SK-N-SH (cell line): ENCODE results near the gene SHB. TPM values are rescaled to one million over a fixed set of nuclear protein-coding genes. Genes with fewer than 3 reads are reported as not detected.

Experiments
- CTCF ChIA-PET: fragments of 300-600, 350-600 bp; formaldehyde crosslinking; extraction: SDS; loops from one replicate; lab custom pipeline; 2021; lab: Yijun Ruan, JAX
- POLR2A ChIA-PET: fragments of 350-600 bp; sonication (Branson Sonifier 250); formaldehyde crosslinking; extraction: SDS; loops from one replicate; lab custom pipeline; 2020; ENCODE audit warnings: antibody characterized with exemption, inconsistent platforms; lab: Yijun Ruan, JAX
- DNase-seq: peaks from one replicate; pipeline ENCODE4 v3.0.0; 2012
- H2AFZ ChIP-seq: fragments of 200-600 bp; sonication (generic); 2 replicates; pipeline ENCODE4 v1.8.1; 2016; ENCODE audit warnings: antibody characterized with exemption, mild to moderate bottlenecking, low read depth
- H3F3A ChIP-seq: fragments of 200-600 bp; sonication (generic); replicated peaks from 2 replicates; pipeline ENCODE3; 2016; ENCODE audit warnings: antibody characterized with exemption, mild to moderate bottlenecking; ENCODE audit not compliant: insufficient read depth
- H3K27ac ChIP-seq, 2 experiments: fragments of 200-500 bp in 1 of 2; fragments of 200-600 bp in 1 of 2; sonication (Bioruptor generic) in 1 of 2; sonication (generic), shearing (Covaris generic) in 1 of 2; 2 replicates each; pipeline versions ENCODE4 v1.5.1 to v1.6.1; 2014 to 2016; ENCODE audit warnings: low read depth in 2 of 2, inconsistent platforms in 1 of 2, low read length in 1 of 2, mild to moderate bottlenecking in 1 of 2, mixed read lengths in 1 of 2
- H3K27me3 ChIP-seq: fragments of 200-600 bp; sonication (generic), shearing (Covaris generic); 2 replicates; pipeline ENCODE4 v1.6.1; 2016; ENCODE audit warnings: mixed run types; ENCODE audit not compliant: insufficient read depth
- H3K36me3 ChIP-seq, 2 experiments: fragments of 200-500 bp in 1 of 2; fragments of 200-600 bp in 1 of 2; sonication (Bioruptor generic) in 1 of 2; sonication (generic) in 1 of 2; replicated peaks in 1 of 2; 2 replicates each; pipeline versions ENCODE3 to v1.5.1; 2014 to 2016; ENCODE audit warnings: low read length in 1 of 2, mild to moderate bottlenecking in 1 of 2; ENCODE audit not compliant: insufficient read depth in 2 of 2, control insufficient read depth in 1 of 2
- H3K4me1 ChIP-seq, 2 experiments: fragments of 200-500 bp in 1 of 2; fragments of 200-600 bp in 1 of 2; sonication (Bioruptor generic) in 1 of 2; sonication (generic), shearing (Covaris generic) in 1 of 2; 2 replicates each; pipeline versions ENCODE4 v1.5.1 to v1.6.1; 2014 to 2016; ENCODE audit warnings: low read depth in 1 of 2, low read length in 1 of 2, mixed run types in 1 of 2; ENCODE audit not compliant: insufficient read depth in 2 of 2, control insufficient read depth in 1 of 2
- H3K4me2 ChIP-seq: fragments of 200-600 bp; sonication (generic), shearing (Covaris generic); 2 replicates; pipeline ENCODE4 v1.6.1; 2017; ENCODE audit warnings: mixed run types
- H3K4me3 ChIP-seq, 2 experiments: fragments of 200-500 bp in 1 of 2; fragments of 200-600 bp in 1 of 2; sonication (Bioruptor generic) in 1 of 2; sonication (generic), shearing (Covaris generic) in 1 of 2; 2 replicates each; pipeline versions ENCODE4 v1.5.1 to v1.8.1; 2014 to 2016; ENCODE audit warnings: low read depth in 2 of 2, inconsistent platforms in 1 of 2, low read length in 1 of 2, mild to moderate bottlenecking in 1 of 2, mixed read lengths in 1 of 2, moderate library complexity in 1 of 2
- H3K79me2 ChIP-seq: fragments of 200-600 bp; sonication (generic); 2 replicates; pipeline ENCODE4 v1.8.1; 2017; ENCODE audit warnings: mild to moderate bottlenecking; ENCODE audit not compliant: insufficient read depth
- H3K9ac ChIP-seq: fragments of 200-600 bp; sonication (generic); 2 replicates; pipeline ENCODE4 v1.6.1; 2017; ENCODE audit warnings: mixed run types
- H3K9me2 ChIP-seq: fragments of 200-600 bp; sonication (generic); 2 replicates; pipeline ENCODE4 v1.6.1; 2017; ENCODE audit warnings: mixed run types
- H3K9me3 ChIP-seq: fragments of 200-600 bp; sonication (generic); 2 replicates; pipeline ENCODE4 v1.6.1; 2017; ENCODE audit warnings: mixed run types, mild to moderate bottlenecking, moderate library complexity
- H4K20me1 ChIP-seq: fragments of 200-600 bp; sonication (generic); 2 replicates; pipeline ENCODE4 v1.6.1; 2017; ENCODE audit warnings: mild to moderate bottlenecking, mixed run types; ENCODE audit not compliant: insufficient read depth
- EZH2phosphoT487 ChIP-seq: fragments of 200-600 bp; sonication (generic); IDR thresholded peaks from 2 replicates; pipeline ENCODE4 v1.6.1; 2017; ENCODE audit warnings: low read depth, mixed run types, mild to moderate bottlenecking, antibody characterized with exemption, moderate library complexity, borderline replicate concordance
- FOSL2 ChIP-seq: IDR thresholded peaks from 2 replicates; pipeline ENCODE4 v1.4.0; 2012; ENCODE audit warnings: low read depth, mild to moderate bottlenecking, moderate library complexity, borderline replicate concordance
- GABPA ChIP-seq: IDR thresholded peaks from 2 replicates; pipeline ENCODE4 v1.4.0; 2012; ENCODE audit warnings: low read depth, mild to moderate bottlenecking
- MAX ChIP-seq: IDR thresholded peaks from 2 replicates; pipeline ENCODE4 v1.4.0; 2012; ENCODE audit warnings: low read depth
- MEF2A ChIP-seq: IDR thresholded peaks from 2 replicates; pipeline ENCODE4 v1.4.0; 2012; ENCODE audit warnings: low read depth, borderline replicate concordance
- RAD21 ChIP-seq: IDR thresholded peaks from 2 replicates; pipeline ENCODE4 v1.6.1; 2012; ENCODE audit warnings: mild to moderate bottlenecking, low read length
- RFX5 ChIP-seq: IDR thresholded peaks from 2 replicates; pipeline ENCODE4 v1.6.1; 2012; ENCODE audit warnings: mild to moderate bottlenecking, improper control_type of control experiment, low read length
- TAF1 ChIP-seq: IDR thresholded peaks from 2 replicates; pipeline ENCODE4 v1.6.1; 2012; ENCODE audit warnings: low read depth, mild to moderate bottlenecking, low read length, moderate library complexity, borderline replicate concordance
- TCF12 ChIP-seq: IDR thresholded peaks from 2 replicates; pipeline ENCODE4 v1.4.0; 2012
- USF1 ChIP-seq: IDR thresholded peaks from 2 replicates; pipeline ENCODE4 v1.4.0; 2012; ENCODE audit warnings: low read depth, borderline replicate concordance
- ZBTB33 ChIP-seq: IDR thresholded peaks from 2 replicates; pipeline ENCODE4 v1.4.0; 2012; ENCODE audit warnings: low read depth, borderline replicate concordance
- WGBS: methylation state at CpG from one replicate; pipeline ENCODE4 v1.1.6; 2017; ENCODE audit warnings: low lambda C conversion rate; 5-methylcytosine and 5-hydroxymethylcytosine counted together
- polyA plus RNA-seq, 3 experiments: library from polyadenylated mRNA; depleted of rRNA; stranded (reverse); fragments of >200 nt; gene quantifications; 2 replicates each; pipeline ENCODE4 v1.2.3, GENCODE V29; 2012
- TF ChIP-seq, protein P1 (sequence below): fragments of 200-600 bp; sonication (generic); IDR thresholded peaks from 2 replicates; pipeline ENCODE4 v1.6.1; 2017; ENCODE audit warnings: antibody characterized with exemption, mild to moderate bottlenecking, moderate library complexity

The SHB gene
- polyA plus RNA-seq, 1 of the 3 experiments (the other 2 are of a cell fraction), result 26.0 TPM

- peak; percentile 59 for TF ChIP-seq MAX
- no peak for TF ChIP-seq RFX5
- no peak; the same call in 1 of the 2 replicates for TF ChIP-seq RAD21
- TF ChIP-seq GABPA, result peak; percentile 54; the same call in 1 of the 2 replicates
- TF ChIP-seq FOSL2, result peak; percentile 79
- TF ChIP-seq EZH2phosphoT487, result no peak
- TF ChIP-seq ZBTB33, result peak; percentile 38; the same call in 1 of the 2 replicates
- no peak for TF ChIP-seq MEF2A
- TF ChIP-seq TAF1, result 0 out of 2 replicates have a peak, but pooled peaks have one; percentile 29
- peak; percentile 73 for TF ChIP-seq TCF12
Observed at GRCh38 chr9:38026021-38026809, 42.8 kb downstream of the SHB start (continued).

GRCh38 chr9:38025166-38025565 lies 43.9 kb downstream of the SHB start:
- TF ChIP-seq USF1, result no peak
- TF ChIP-seq, protein P1, sequence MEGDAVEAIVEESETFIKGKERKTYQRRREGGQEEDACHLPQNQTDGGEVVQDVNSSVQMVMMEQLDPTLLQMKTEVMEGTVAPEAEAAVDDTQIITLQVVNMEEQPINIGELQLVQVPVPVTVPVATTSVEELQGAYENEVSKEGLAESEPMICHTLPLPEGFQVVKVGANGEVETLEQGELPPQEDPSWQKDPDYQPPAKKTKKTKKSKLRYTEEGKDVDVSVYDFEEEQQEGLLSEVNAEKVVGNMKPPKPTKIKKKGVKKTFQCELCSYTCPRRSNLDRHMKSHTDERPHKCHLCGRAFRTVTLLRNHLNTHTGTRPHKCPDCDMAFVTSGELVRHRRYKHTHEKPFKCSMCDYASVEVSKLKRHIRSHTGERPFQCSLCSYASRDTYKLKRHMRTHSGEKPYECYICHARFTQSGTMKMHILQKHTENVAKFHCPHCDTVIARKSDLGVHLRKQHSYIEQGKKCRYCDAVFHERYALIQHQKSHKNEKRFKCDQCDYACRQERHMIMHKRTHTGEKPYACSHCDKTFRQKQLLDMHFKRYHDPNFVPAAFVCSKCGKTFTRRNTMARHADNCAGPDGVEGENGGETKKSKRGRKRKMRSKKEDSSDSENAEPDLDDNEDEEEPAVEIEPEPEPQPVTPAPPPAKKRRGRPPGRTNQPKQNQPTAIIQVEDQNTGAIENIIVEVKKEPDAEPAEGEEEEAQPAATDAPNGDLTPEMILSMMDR, result 0 out of 2 replicates have a peak, but pooled peaks have one; percentile 11
- TF ChIP-seq, all 33 proteins: peak for 1
- Histone ChIP-seq H4K20me1 (no peaks in the 10 kb centered on the region), H3K9ac (peak overlapping the region; percentile 64), H3K27me3 (no peaks in the 10 kb centered on the region), H3K9me3 (no peaks in the 10 kb centered on the region), H3K9me2 (no peaks in the 10 kb centered on the region), H3K36me3 (peaks cover 0 to 10% of the 10 kb centered on the region in 2 experiments), H3K79me2 (peaks cover 94% of the 10 kb centered on the region), H3K27ac (peak overlapping the region; percentile 88 to 100), H3F3A (peaks cover 44% of the 10 kb centered on the region), H2AFZ (no peak overlapping the region), H3K4me3 (no peak overlapping the region), H3K4me1 (peaks cover 68 to 88% of the 10 kb centered on the region in 2 experiments), H3K4me2 (peak overlapping the region; percentile 62)
- ChIA-PET CTCF (interaction anchor here (0.6 to 4.2 kb wide), 10 partner anchors 8 to 111 kb away, joined by 3 to 25 read pairs (median 5); no protein-coding TSS in a partner anchor), POLR2A (interaction anchor here (1.2 kb wide), 1 partner anchor 36 kb away, joined by 3 read pairs; no protein-coding TSS in a partner anchor)
- whole genome bisulfite sequencing, result 73% methylated on average over 5 of the region's 8 CpGs
- no peak for DNase-seq
